PC-3 (cell line): ENCODE data around the gene KIF5C. TPM values are rescaled to one million over a fixed set of nuclear protein-coding genes. Genes with fewer than 3 reads are reported as not detected.

Experiments used
- ATAC-seq: fragments of 200-7000 bp; cut with Tn5 transposase; 2 replicates; pipeline ENCODE4 v1.9.1; 2020; ENCODE audit warnings: mild to moderate bottlenecking, moderate library complexity
- BruUV-seq: library from RNA; stranded (reverse); fragments of 400-500 nt; replicated peaks from 2 replicates; lab custom pipeline; 2021; lab: Mats Ljungman, UMichigan
- CTCF ChIA-PET: fragments of 300-600 bp; sonication (Branson Sonifier 250); formaldehyde crosslinking; loops from one replicate; lab custom pipeline; 2022; ENCODE audit warnings: antibody characterized with exemption; lab: Charles Lee
- POLR2A ChIA-PET: fragments of 300-600 bp; sonication (Branson Sonifier 250); formaldehyde crosslinking; loops from one replicate; lab custom pipeline; 2022; ENCODE audit warnings: antibody characterized with exemption; ENCODE audit not compliant: unreplicated experiment; lab: Charles Lee
- DNase-seq: peaks from one replicate; pipeline ENCODE4 v3.0.0-alpha.2; 2015
- H2AFZ ChIP-seq: fragments of 300-600 bp; sonication (generic); 2 replicates; pipeline ENCODE4 v1.6.0; 2016; ENCODE audit warnings: antibody characterized with exemption, low read length
- H3F3A ChIP-seq: fragments of 300-600 bp; sonication (generic); one replicate; pipeline ENCODE4 v1.6.0; 2017; ENCODE audit warnings: antibody characterized with exemption, low read length, control low read depth, mild to moderate bottlenecking; ENCODE audit not compliant: unreplicated experiment
- H3K27ac ChIP-seq: fragments of 300-600 bp; sonication (generic); 2 replicates; pipeline ENCODE4 v1.5.1; 2016; ENCODE audit warnings: mild to moderate bottlenecking, low read length
- H3K27me3 ChIP-seq: fragments of 300-600 bp; sonication (generic); 2 replicates; pipeline ENCODE4 v1.6.1; 2016; ENCODE audit warnings: low read length, mixed read lengths
- H3K36me3 ChIP-seq: fragments of 300-600 bp; sonication (generic); 2 replicates; pipeline ENCODE4 v1.6.1; 2016; ENCODE audit warnings: low read depth, mixed run types, low read length, mixed read lengths
- H3K4me1 ChIP-seq: fragments of 300-600 bp; sonication (generic); 2 replicates; pipeline ENCODE4 v1.5.1; 2016; ENCODE audit warnings: low read length; ENCODE audit not compliant: insufficient read depth
- H3K4me2 ChIP-seq: fragments of 300-600 bp; sonication (generic); 2 replicates; pipeline ENCODE4 v1.6.0; 2016; ENCODE audit warnings: low read length
- H3K4me3 ChIP-seq: fragments of 300-600 bp; sonication (generic); 2 replicates; pipeline ENCODE4 v1.5.1; 2016; ENCODE audit warnings: mild to moderate bottlenecking, low read length, mixed read lengths
- H3K79me2 ChIP-seq: fragments of 300-600 bp; sonication (generic); 2 replicates; pipeline ENCODE4 v1.6.1; 2017; ENCODE audit warnings: low read length, mixed read lengths
- H3K9ac ChIP-seq: fragments of 300-600 bp; sonication (generic); 2 replicates; pipeline ENCODE4 v1.6.0; 2016; ENCODE audit warnings: mild to moderate bottlenecking, low read length
- H3K9me2 ChIP-seq: fragments of 300-600 bp; sonication (generic); replicated peaks from 2 replicates; pipeline ENCODE4 v1.6.1; 2016; ENCODE audit warnings: mixed run types, low read length, mixed read lengths
- H3K9me3 ChIP-seq: fragments of 300-600 bp; sonication (generic); 2 replicates; pipeline ENCODE4 v1.6.1; 2016; ENCODE audit warnings: low read length, mixed read lengths
- H4K20me1 ChIP-seq: fragments of 300-600 bp; sonication (generic); 2 replicates; pipeline ENCODE4 v1.6.1; 2016; ENCODE audit warnings: low read length, mixed read lengths
- CTCF ChIP-seq: fragments of 300-600 bp; sonication (generic); conservative IDR thresholded peaks from 2 replicates; pipeline ENCODE4 v1.5.1; 2017; ENCODE audit warnings: antibody characterized with exemption, low read depth, mild to moderate bottlenecking, low read length
- EZH2 ChIP-seq: fragments of 300-600 bp; sonication (generic); IDR thresholded peaks from one replicate; pipeline ENCODE4 v1.6.1; 2017; ENCODE audit warnings: antibody characterized with exemption, mild to moderate bottlenecking, low read length; ENCODE audit not compliant: unreplicated experiment
- EZH2phosphoT487 ChIP-seq: fragments of 300-600 bp; sonication (generic); IDR thresholded peaks from 2 replicates; pipeline ENCODE4 v1.6.1; 2018; ENCODE audit warnings: mild to moderate bottlenecking, antibody characterized with exemption, low read length, borderline replicate concordance
- intact Hi-C: fragments of 100-400 bp; cut with micrococcal nuclease; formaldehyde crosslinking; loops from 2 replicates; pipeline ENCODE4 v1.9.0; 2023
- total RNA-seq: library from RNA; depleted of rRNA; stranded (reverse); fragments of >200 nt; gene quantifications from 2 replicates; pipeline ENCODE4 v1.2.3, GENCODE V29; 2014

Gene KIF5C
- total RNA-seq, 1 experiment from 2014 or later: 4.0 TPM

- Histone ChIP-seq H3K36me3 (no peaks in the 10 kb centered on the region), H3K27me3 (peaks cover 25% of the 10 kb centered on the region), H4K20me1 (no peaks in the 10 kb centered on the region), H3K9me3 (no peaks in the 10 kb centered on the region), H3K27ac (no peak overlapping the region), H3K9me2 (no peaks in the 10 kb centered on the region), H3K4me1 (no peaks in the 10 kb centered on the region; the same call in 1 of the 2 replicates), H3K9ac (no peak overlapping the region), H3K4me3 (no peak overlapping the region), H3K79me2 (no peaks in the 10 kb centered on the region), H3K4me2 (no peak overlapping the region), H3F3A (no peaks in the 10 kb centered on the region), H2AFZ (no peak overlapping the region)
- intact Hi-C loops: no loop called here
- DNase-seq: no peak
- POLR2A ChIA-PET: no interaction called here
- no peak for ATAC-seq
- BruUV-seq: no TSS peak
- TF ChIP-seq EZH2 (no peak), CTCF (no peak), EZH2phosphoT487 (no peak)
- CTCF ChIA-PET: no interaction called here
Measured at GRCh38 chr2:148952621-148953020, 77.6 kb downstream of the KIF5C start.

GRCh38 chr2:148953426-148953825 lies 78.4 kb downstream of the KIF5C start:
- no peak overlapping the region for H3K9ac ChIP-seq
- CTCF ChIA-PET: no interaction called here

More at GRCh38 chr2:148953426-148953825, 78.4 kb downstream of the KIF5C start:
- POLR2A ChIA-PET: no interaction called here
- peaks cover 24% of the 10 kb centered on the region for H3K27me3 ChIP-seq
- H3K9me2 ChIP-seq: no peaks in the 10 kb centered on the region
- no peaks in the 10 kb centered on the region for H4K20me1 ChIP-seq
- H3K36me3 ChIP-seq: no peaks in the 10 kb centered on the region
- DNase-seq (no peak), ATAC-seq (no peak)
- no peaks in the 10 kb centered on the region for H3F3A ChIP-seq
- no peak overlapping the region for H2AFZ ChIP-seq
- no peaks in the 10 kb centered on the region for H3K79me2 ChIP-seq
- H3K27ac ChIP-seq: no peak overlapping the region
- no TSS peak for BruUV-seq
- H3K9me3 ChIP-seq: no peaks in the 10 kb centered on the region
- no peak for TF ChIP-seq CTCF
- no peak for TF ChIP-seq EZH2phosphoT487
- no peak for TF ChIP-seq EZH2
- intact Hi-C loops: no loop called here
- H3K4me2 ChIP-seq: no peak overlapping the region
- H3K4me3 ChIP-seq: no peak overlapping the region
- H3K4me1 ChIP-seq: no peaks in the 10 kb centered on the region; the same call in 1 of the 2 replicates
